OCI-LY3 (cell line): ENCODE measurements around the gene ANKRD11.

Experiments used
- H2AFZ ChIP-seq: fragments of 200-600, 300-600 bp; shearing (Covaris generic); 2 replicates; pipeline ENCODE4 v1.6.0; 2014; ENCODE audit warnings: antibody characterized with exemption, low read depth, low read length
- H3K27ac ChIP-seq: fragments of 200-600, 300-600 bp; sonication (generic); 2 replicates; pipeline ENCODE4 v1.5.1; 2014; ENCODE audit warnings: mild to moderate bottlenecking, low read length, moderate library complexity, mixed read lengths
- H3K27me3 ChIP-seq: fragments of 200-600, 300-600 bp; sonication (generic); 2 replicates; pipeline ENCODE4 v1.6.1; 2014; ENCODE audit warnings: low read depth, low read length, mixed read lengths
- H3K36me3 ChIP-seq: fragments of 200-600, 300-600 bp; sonication (generic); replicated peaks from 2 replicates; pipeline ENCODE3; 2014; ENCODE audit warnings: low read depth, low read length, mixed read lengths
- H3K4me1 ChIP-seq: fragments of 300-600, 200-600 bp; sonication (generic); 2 replicates; pipeline ENCODE4 v1.6.1; 2014; ENCODE audit warnings: low read length, mixed read lengths
- H3K4me2 ChIP-seq: fragments of 200-600, 300-600 bp; sonication (generic); 2 replicates; pipeline ENCODE4 v1.6.1; 2014; ENCODE audit warnings: low read length, mixed read lengths
- H3K4me3 ChIP-seq: fragments of 300-600, 200-600 bp; sonication (generic); 2 replicates; pipeline ENCODE4 v1.5.1; 2014; ENCODE audit warnings: antibody characterized with exemption, mild to moderate bottlenecking, low read length, moderate library complexity
- H3K79me2 ChIP-seq: fragments of 300-600, 200-600 bp; shearing (Covaris generic); 2 replicates; pipeline ENCODE4 v1.6.1; 2014; ENCODE audit warnings: mild to moderate bottlenecking, low read length, mixed read lengths
- H3K9ac ChIP-seq: fragments of 300-600, 200-600 bp; shearing (Covaris generic); 2 replicates; pipeline ENCODE4 v1.6.0; 2014; ENCODE audit warnings: mild to moderate bottlenecking, low read length, moderate library complexity
- H3K9me3 ChIP-seq: fragments of 200-600, 300-600 bp; shearing (Covaris generic); 2 replicates; pipeline ENCODE4 v1.6.1; 2014; ENCODE audit warnings: low read length, mixed read lengths; ENCODE audit not compliant: insufficient read depth
- H4K20me1 ChIP-seq: fragments of 200-600, 300-600 bp; sonication (generic); 2 replicates; pipeline ENCODE4 v1.6.1; 2016; ENCODE audit warnings: low read length, mixed read lengths; ENCODE audit not compliant: insufficient read depth
- CTCF ChIP-seq: fragments of 200-600, 300-600 bp; sonication (generic); IDR thresholded peaks from 2 replicates; pipeline ENCODE4 v1.5.1; 2014; ENCODE audit warnings: antibody characterized with exemption, low read length, low read depth
- EZH2phosphoT487 ChIP-seq: fragments of 200-600 bp; shearing (Covaris generic); IDR thresholded peaks from 2 replicates; pipeline ENCODE4 v1.6.1; 2018; ENCODE audit warnings: antibody characterized with exemption, mixed run types, low read depth

The ANKRD11 gene

GRCh38 chr16:89316701-89317100, 173.7 kb downstream of the ANKRD11 start:
- H3K4me2 ChIP-seq = no peak overlapping the region
- H3K4me3 ChIP-seq = no peak overlapping the region
- peaks cover 99% of the 10 kb centered on the region for H3K79me2 ChIP-seq
- H3K4me1 ChIP-seq = peaks cover 8% of the 10 kb centered on the region
- no peaks in the 10 kb centered on the region for H3K9me3 ChIP-seq
- TF ChIP-seq EZH2phosphoT487 = no peak
- TF ChIP-seq CTCF = no peak
- H3K27ac ChIP-seq = no peak overlapping the region
- no peak overlapping the region for H2AFZ ChIP-seq
- peaks cover 98% of the 10 kb centered on the region for H4K20me1 ChIP-seq
- no peak overlapping the region for H3K9ac ChIP-seq
- peaks cover 35% of the 10 kb centered on the region for H3K36me3 ChIP-seq
- H3K27me3 ChIP-seq = no peaks in the 10 kb centered on the region

DNA sequence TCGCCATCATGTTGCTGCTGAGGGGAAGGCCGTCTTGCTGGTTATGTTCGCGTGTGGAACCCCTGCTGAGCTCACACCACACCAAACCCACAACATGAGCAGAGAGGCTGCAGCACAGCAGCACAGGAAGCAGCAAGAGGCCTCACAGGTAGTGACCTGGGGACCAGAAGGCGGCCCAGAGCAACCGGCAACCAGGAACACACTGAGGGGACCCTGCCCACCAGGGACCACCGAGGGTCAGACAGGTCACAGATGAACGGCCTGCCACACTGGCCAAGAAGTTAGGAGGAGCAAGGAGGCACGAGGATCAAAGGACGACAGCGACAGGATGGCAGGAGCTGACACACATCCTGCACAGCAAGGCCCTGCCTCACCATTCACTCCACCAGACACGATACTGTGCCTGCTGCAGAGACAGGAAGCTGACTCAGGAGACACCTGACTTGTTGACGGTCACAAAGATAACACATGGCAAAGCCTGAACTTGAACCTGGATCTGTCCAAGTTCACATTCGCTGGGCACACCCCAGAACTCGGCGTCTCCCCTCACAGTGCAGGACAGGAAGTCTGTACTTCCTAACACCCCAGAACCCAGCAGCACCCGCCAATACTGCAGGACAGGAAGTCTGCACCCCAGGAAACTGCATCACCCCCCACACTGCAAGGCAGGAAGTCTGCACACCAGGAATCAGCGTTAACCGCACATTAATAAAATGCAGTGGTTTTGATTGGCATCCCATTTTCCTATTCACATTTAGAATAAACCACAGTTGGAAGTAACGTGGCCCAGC, 174.4 kb downstream of the ANKRD11 start:
- no peak overlapping the region for H3K9ac ChIP-seq
- H3K27me3 ChIP-seq = no peaks in the 10 kb centered on the region
- no peak overlapping the region for H3K4me3 ChIP-seq
- no peak overlapping the region for H3K4me2 ChIP-seq
- no peaks in the 10 kb centered on the region for H3K9me3 ChIP-seq
- no peak overlapping the region for H3K27ac ChIP-seq
- peaks cover 99% of the 10 kb centered on the region for H3K79me2 ChIP-seq
- H2AFZ ChIP-seq = no peak overlapping the region
- peaks cover 40% of the 10 kb centered on the region for H3K36me3 ChIP-seq
- H4K20me1 ChIP-seq = peaks cover 99% of the 10 kb centered on the region
- peaks cover 8% of the 10 kb centered on the region for H3K4me1 ChIP-seq
- TF ChIP-seq EZH2phosphoT487 (no peak), CTCF (no peak)

GRCh38 chr16:89315271-89315670, 175.1 kb downstream of the ANKRD11 start:
- H3K4me1 ChIP-seq = peaks cover 2% of the 10 kb centered on the region; the same call in 1 of the 2 replicates
- H4K20me1 ChIP-seq = peaks cover 99% of the 10 kb centered on the region

More at GRCh38 chr16:89315271-89315670, 175.1 kb downstream of the ANKRD11 start:
- Histone ChIP-seq H3K4me3 (no peak overlapping the region), H3K79me2 (peaks cover 99% of the 10 kb centered on the region), H3K27ac (no peak overlapping the region), H3K9me3 (no peaks in the 10 kb centered on the region), H3K9ac (no peak overlapping the region), H2AFZ (no peak overlapping the region), H3K27me3 (no peaks in the 10 kb centered on the region), H3K4me2 (no peak overlapping the region), H3K36me3 (peaks cover 44% of the 10 kb centered on the region)
- no peak for TF ChIP-seq EZH2phosphoT487
- no peak for TF ChIP-seq CTCF
